Stimulated activated CD4-positive, alpha-beta T cell treated with anti-CD3 and anti-CD28 coated beads, Interleukin-1b, Interleukin-23, amount 100 ng/mL, for 1 hour (primary cell): ENCODE measurements around the gene HOXD12.

Source experiments
- DNase-seq, 2 donors: peaks; one replicate each; pipeline ENCODE4 v3.0.0-alpha.2; 2020; ENCODE audit warnings: low read depth in 2 of 2

The HOXD12 gene

DNA sequence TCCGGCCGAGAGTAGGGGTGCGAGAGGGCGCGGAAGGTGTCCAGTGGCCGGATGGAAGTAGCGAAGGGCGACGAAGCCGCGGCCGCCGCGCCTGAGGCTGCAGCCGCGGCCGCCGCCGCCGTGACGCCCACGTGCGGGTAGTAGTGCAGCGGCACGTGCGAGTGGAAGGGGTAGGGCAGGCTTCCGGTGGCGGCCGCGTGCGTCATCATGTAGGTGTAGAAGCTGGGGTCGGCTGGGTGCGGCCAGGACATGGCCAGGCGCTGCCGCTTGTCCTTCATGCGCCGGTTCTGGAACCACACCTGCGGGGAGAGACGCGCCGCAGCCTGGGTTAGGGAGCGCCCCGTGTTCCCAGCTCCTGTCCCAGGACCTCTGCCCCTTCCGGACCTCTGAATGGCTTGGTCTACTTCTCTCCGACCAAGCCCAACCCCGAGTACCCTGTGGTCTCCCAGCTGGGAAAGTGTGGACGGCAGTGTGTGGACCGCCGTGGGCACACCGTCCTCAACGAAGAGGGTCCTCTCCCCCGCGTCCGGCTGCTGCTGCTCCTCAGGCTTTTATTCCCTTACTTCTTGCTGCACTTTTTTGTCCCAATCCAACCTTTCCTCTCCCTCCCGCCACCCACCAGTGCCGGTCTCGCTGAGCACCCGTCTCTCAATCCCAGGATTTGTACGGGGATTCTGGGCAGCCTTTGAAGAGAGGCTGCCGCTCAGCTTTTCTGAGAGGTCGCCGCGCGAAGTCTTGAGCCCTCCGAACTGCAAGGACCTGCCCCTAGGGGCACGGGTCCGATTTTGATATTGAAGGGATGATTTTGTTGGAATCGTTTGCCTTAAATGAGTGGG, 18.8 kb upstream of the HOXD12 start:
- DNase-seq, result no peak

DNA sequence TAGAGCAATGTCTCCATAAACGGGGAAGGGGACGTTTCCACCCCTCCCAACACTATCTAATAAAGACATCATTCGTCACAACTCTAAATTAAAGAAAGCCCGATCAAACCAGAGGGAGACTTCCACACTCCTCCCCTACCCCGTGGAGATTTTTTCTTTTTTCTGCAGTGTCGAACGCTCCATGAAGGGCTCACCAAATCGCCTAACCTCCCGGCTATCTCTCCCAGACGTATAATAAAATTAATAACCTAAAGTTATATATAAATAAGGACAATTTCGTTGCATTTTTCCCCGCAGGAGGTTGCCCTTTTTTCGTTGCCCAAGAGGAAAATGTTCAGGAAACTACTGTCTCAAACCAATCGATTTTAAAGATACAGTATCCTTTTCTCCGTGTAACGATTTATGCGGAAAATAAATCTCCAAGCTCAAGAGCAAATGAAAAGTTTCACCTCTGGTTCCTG, 18.2 kb upstream of the HOXD12 start:
- DNase-seq, result no peak

DNA sequence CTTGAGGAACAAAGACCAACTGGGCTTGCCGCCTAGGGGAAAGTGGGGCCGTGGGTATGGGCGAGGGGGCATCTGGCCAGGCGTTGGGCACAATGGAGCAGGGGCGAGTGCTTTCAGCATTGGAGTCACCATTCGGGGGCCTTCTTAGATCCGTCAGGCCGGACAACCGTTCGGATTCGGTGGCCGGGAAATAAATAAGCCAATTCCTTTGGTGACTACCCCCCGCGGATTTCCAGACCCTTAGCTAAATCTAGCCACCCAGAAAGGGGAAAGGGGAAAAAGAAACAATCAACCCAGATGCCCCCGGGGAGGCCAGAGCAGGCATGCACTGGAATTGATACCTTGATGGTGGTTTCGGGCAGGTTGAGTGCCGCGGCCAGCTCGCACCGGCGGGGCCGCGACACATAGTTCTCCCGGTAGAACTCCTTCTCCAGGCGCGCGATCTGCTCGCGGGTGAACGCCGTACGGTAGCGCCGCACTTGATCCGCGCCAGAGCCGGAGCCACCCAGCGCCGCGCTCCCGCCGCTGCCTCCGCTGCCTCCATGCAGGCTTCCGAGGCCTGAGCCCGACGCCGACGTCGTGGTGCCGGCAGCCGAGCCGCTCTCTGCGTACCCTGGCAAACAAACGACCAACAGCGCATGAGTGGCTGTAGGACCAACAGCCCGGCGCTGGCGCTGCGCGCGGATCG, 17.6 kb upstream of the HOXD12 start:
- no peak for DNase-seq

DNA sequence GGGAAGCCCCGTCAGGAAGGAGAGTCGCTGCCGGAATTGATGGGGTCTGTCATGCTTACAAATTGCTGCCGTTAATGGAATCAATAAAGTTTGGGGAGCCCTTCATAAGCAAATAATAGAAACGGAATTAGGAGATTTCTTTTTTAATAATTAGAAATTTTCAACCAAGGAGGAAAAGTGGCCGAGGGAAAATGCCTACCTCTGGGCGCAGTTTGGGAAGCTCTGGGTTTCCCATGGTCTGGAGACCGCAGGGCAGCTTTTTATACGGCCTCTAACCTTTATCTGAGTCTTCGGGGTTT, 17.1 kb upstream of the HOXD12 start:
- no peak for DNase-seq

DNA sequence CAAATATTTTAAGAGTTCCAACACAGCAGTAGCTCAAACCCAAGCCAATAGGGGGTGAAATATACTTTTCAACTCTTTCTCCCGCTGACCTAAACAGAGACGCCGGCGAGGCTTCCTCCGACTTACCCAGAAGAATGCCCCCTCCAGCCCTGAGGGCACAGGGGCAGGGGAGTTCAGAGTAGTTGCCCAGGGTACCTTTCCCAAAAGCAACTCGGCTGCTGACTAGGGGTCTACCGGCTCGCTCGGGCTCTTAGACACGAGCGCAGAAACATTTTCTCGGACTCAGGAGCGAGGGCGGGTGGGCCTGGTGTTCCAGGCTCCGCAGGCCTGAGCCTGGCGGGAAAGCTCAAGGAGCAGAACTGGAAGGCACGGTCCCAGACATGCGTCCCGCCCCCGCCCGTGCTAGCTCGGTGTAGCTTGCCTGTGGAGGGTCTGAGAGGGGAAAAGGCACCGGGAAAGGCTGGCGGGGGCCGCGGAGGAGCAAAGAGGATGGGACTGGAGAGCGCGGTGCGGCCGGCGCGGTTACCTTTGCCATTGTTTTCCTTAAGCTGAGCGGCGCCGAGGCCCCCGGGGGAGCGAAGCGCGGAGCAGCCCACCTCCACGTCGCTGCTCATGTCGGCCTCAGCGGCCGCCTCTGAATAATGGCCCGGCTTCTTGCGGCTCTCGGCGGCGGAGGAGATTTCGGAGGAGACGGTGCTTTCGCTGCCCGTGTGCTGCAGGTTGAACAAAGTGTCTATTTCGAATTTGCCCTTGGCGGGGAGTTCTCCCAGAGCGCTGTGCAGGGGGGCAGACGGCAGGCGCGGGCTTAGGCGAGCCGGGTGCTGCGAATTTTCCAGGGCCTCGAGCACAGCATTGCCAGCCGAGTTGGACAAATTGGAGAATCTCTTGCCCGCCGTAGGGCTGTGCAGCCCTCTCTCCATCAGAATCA, 16.5 kb upstream of the HOXD12 start:
- DNase-seq, result no peak

DNA sequence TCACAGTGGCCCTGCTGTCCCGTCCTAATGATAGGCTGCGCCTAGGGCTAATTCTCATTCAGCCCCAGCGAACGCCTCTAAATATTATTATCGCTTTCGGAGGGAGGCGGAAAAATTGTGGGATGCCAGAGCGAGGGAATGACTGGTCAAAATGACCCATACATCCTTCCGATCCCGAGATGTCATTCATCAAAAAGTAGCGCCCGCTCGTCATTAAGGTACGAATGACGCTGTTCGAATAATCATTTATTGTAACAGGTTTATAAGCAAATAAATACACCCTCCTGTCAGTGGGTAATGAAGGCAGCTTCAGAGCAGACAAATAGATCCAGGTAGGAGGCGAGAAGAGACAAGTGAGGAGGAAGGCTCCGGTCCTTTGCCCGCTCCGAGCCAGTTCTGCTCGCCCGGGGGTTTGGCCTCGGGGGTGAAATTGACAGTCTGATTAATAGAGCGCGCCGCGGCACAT, 15.8 kb upstream of the HOXD12 start, which contains the start of gene EVX2:
TSS of gene EVX2 (minus strand) at position 167 of the 466 bp plus-strand sequence. CDS start 186 bp downstream, outside the sequence.
- DNase-seq, result no peak

DNA sequence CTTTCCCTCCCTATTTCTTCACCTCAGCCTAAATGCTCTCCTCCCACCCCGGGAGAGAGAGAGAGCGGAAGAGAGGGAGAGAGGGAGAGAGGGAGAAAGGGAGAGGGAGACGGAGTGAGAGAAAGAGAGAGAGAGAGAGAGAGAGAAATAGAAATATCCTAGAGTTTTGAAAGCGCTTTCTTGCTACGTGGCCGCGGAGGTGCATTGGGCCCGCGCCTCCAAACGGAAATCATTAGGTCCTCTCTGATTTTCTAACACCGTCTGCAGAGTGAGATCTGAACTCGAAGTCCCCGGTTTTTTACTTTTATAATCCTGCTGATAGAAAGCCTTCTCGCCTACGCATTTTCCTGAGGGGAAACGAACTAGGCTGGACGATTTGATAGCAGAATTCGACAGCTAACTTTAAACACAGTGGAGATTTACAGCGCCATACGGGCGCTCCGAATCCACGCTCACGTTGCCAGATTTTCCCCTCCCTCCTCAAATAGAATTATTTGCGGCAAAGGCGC, 14.9 kb upstream of the HOXD12 start:
- DNase-seq, result no peak

DNA sequence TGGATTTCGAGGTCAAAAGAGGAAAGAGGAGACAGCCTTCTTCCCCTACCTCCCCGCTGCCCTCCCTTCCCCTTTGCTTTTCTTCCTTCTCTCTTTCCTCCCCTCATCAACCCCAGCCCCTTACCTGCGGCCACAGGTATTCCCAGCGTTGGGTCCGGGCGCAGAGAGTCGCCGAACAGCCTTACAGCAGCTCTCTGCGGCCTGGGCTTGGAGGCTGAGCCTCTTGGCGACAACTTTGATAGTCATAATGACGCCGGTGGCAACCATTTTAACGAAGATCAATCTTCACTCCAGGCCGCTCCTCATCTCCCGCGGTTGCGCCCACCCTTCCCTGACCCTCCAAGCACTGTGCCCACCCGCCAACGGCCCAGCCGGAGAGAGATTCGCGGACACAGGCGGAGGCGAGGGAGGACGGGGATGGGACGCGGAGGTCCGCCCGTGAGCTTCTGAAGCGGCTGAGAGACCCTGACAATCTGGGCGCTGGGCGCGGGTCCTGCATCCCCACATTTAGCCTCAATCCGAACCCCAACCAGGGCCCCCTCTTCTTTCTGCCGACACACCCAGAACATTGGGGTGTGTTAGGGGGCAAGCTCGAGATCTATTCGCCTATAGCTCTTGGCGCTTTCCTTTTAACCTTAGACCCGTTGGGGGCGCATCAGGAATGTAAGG, 14.3 kb upstream of the HOXD12 start:
- no peak for DNase-seq

DNA sequence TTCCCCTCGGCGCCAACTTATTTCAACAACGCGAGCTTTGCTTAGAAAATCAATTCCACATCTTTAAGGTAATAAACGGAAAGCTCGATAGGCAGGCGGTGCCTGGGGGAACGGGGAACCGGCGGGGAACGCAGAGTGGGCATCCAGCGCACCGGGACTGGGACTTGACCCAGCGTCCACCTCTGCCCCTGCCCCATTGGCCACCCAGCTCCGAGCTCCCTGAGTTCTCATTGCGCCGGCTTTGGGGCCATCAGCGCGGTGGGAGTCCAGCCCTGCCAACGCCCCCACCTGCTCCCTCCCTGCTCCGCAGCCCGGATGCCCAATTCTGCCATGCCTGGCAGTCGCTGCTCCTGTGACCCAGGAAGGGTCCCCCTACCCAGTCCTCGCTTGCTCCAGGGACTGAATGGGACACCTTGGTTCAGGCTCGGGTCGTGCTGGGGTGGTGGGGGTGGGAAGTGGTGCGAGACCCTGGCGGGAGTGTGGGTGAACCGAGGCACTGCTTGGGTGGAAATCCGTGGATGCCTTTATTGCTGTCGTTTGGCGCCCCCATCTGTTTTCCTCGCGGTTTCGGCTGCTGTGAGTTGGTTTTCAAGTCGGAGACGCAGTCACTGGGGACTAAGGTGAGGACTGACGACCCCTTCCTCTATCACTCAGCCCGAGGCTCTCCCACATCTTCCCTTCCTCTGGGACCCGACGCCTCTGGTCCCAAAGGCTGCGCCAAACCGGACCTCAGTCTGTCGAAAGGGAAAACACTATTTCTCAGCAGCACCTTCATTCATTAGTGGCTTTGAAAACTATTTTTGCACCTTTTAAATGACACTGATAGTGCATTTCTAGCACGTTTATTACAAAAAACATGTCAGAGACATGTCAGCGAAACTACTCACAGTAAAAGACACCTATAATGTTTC, 13.5 kb upstream of the HOXD12 start:
- DNase-seq, result no peak

DNA sequence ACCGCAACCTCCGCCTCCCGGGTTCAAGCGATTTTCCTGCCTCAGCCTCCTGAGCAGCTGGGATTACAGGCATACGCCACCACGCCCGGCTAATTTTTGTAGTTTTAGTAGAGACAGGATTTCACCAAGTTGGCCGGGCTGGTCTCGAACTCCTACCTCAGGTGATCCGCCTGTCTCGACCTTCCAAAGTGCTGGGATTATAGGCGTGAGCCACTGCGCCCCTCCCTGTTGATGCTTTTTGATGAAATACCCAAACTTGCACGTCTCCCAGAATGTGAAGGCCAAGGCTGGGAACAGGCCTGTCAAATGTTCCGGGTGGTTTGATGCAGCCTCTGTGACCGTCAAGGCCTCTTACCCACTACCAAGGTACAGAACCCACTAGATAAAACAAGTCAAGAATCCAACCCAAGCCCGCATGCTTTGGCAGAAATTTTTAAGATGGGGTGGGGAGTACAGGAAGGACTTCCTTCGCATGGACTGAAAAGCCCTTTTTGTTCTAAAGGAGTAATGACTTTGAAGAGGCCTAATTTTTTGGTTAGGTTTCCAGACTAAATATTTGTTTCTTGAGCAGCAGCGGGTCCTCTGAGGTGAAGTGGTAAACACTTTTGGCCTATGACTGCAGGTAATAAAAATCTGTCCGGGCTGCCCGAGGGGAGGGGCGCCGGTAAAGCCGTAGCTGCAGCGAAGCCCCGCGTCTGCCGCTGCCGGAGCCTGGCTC, 12.1 kb upstream of the HOXD12 start:
- DNase-seq, result no peak

DNA sequence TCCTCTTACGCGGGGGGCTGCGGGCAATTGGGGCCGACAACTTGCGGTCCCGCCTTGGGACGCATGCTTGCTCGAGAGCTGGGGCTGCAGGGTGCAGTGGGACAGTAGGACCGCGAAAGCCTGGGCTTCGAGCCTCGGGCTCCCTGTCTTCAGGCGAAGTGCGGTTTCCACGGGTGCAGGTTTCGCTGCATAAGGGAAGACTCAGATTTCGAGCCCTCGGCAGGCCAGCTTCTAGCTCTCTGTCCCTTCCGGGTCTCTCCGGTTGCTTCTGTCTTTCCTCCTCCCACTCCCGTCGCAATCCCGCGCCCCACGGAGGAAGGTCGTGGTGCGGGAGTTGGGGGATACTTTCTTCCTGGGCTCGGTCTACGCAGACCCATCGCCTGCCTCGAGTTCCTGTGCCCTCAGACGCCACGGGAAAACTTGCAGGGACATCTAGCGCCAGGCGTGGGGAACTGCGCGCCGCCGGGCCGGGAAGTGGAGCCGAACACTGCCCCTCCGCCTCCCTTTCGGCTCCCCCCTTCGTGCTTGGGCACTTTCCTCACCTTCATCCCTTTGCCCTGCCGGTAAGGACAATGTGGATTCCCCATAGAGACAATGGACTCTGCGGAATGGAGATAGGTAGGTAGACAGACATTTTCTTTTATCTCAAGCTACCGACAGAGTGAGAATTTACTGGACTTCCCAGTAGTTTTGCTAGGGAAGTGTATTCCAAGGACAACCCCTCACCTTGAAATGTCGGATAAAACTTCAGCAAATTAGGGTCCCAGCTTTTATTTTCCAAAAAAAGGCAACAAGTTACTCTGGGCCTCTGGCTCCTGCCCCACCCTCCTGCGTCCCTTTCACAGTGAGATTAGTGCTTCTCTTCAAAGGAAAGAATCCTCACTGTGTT, 11.3 kb upstream of the HOXD12 start:
- DNase-seq, result no peak

DNA sequence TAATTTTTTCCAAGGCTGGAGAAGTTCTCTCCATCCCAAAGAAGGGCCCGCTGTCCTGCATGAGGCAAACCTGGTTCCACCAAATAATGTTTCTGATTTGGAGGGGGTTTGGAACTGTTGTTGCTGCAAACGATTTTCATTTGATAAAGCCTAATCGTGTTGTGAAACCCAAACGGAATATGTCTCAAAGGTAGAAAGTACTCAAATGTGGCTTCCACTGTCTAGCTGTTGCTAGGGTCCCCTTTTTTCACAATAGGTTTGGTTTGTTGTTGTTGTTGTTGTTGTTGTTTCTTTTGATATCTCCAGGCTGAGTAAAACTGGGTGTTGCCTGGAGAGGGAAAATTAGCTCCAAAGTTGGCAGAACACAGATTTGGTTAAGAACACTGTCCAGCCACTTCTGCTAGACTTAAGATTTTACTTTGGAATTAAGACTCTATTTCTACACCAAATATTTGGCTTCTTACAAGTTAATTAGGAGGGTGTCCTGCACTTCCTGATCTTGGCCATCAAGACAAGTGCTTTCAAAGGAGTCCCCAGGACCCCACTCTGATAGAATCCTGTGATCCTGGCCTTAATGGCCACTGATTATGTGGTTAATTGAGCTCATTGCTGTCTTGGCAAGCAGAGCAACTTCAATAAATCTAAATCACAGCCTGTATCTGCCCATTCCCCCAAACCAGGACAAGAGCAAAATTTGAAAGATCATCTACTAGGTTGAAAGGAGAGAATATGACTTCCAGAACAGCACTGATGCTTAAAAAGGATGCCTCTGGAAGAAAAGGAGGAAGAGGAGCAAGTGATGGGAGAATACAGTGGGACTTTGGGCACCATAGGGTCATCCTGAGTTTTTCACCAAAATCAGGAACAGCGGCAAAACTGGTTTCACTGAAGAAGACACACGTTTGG, 10.4 kb upstream of the HOXD12 start:
- DNase-seq, result no peak

DNA sequence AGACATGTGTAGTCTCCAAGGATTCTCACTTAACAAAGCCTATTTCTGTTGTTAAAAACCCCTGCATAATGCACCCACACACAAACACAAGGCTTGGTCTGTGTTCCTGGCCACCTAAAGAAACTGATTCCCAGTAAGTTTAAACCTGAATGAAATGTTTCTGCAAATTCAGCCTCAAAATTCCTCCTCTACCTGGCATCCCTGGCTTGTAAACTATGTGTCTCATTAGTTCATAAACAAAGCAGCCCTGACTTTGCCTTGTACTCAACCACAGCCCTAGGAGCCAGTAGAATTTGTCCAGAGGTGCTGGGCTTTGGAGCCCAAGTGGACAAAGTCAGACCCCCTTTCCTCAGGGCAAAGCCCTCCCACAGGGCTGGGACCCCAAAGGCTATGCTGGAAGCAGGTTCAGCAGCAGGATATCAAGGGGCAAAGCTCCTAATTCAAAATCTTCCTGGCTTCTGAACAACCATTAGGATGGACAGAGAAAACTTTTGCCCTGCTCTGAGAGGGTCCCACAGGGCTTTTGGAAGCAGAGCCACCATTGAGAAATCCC, 9.7 kb upstream of the HOXD12 start:
- DNase-seq, result no peak

DNA sequence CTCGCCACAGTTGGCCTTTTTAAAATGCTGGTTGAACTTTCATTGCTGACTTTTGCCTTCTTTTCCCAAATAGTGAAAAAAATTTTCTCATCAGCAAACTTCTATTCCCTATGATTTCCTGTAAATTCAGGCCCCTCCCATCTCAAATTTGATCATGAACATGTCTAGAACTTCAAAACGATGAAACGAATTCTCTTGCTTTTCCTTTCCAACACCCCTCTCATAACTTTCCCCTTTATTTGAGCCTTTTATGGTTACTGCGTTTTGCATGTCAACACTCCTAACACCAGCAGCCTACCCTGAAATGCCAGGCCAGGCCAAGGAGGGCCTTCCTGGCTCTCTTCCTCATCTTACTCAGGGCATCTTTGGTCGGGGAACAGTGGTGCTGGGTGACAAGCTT, 8.7 kb upstream of the HOXD12 start:
- DNase-seq, result no peak

DNA sequence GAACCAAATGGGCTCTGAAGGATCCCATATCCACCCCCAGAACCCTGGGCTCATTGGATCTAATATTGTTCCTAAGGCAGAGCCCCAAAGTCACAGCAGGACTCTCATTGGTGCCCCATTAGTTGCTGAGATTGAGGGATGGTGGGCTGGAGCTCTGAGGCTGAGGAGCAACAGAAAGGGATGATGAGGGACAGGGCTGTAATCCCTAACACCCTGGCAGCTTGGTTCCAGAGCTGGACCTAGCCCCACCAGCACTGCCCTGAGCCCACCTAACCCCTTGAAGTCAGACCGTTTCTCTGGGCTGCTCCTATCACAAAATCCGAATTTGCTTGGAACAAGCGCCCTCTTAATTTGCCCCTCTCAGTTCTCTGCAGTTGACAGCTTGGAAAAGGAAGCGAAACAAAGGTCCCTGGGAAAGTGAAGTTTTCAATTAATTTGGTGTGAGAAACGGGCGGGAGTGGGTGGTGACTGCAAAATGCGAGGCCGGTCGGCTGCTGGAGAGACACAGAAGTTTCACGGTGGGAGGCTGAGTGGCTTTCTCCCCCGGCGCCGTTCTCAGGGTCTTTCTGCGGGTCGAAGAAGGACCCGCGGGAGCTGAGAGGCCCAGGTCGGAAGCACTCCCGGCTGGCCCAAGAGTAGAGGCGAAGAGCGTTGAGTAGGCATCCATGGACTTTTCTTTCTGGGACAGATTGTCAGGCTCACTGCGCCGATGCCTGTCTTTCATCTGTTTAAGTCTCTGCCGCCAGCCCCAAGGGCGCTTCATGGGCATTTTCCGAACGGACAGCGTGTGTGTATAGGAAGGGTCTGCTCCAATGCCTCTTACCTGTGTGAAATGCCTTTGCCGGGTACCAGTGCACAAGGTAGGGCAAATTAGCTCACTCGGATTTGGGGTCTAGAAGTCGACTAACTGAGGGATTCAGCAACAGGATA, 8.0 kb upstream of the HOXD12 start:
- no peak for DNase-seq
